ENCODE measurements around the gene NPIPA2. TPM values are rescaled to one million over a fixed set of nuclear protein-coding genes. Genes with fewer than 3 reads are reported as not detected.

NPIPA2 gene
- total RNA-seq, result 1.7 TPM in 1 of 2 replicates, not detected in the other

GRCh38 chr16:14742273-14743128, at the start of gene NPIPA2:
NPIPA2 (plus strand) TSS chr16:14742533; CDS start chr16:14748066, 5,533 bp downstream.

GRCh38 chr16:14694129-14694528, 48.2 kb upstream of the NPIPA2 start, which contains the start of gene PLA2G10:
PLA2G10 (minus strand) TSS chr16:14694308; CDS start chr16:14694229, 79 bp downstream.

GRCh38 chr16:14703156-14704011, 38.9 kb upstream of the NPIPA2 start, which contains the start of gene NPIPA3:
NPIPA3 (plus strand) TSS chr16:14703411; CDS start chr16:14708944, 5,533 bp downstream.

Other genes starting within 250 kb of the NPIPA2 start
- gene PARN, start 112.3 kb upstream of the NPIPA2 start, total RNA-seq, result 27.5 and 28.4 TPM in 2 replicates
- 50.3 and 52.3 TPM in 2 replicates for gene BFAR, start 109.6 kb upstream of the NPIPA2 start, total RNA-seq
- not detected in 2 replicates for gene PLA2G10, start 48.2 kb upstream of the NPIPA2 start, total RNA-seq
- 1.3 and 1.7 TPM in 2 replicates for gene NPIPA3, start 39.1 kb upstream of the NPIPA2 start, total RNA-seq
- 124 and 127 TPM in 2 replicates for gene NOMO1, start 91.2 kb downstream of the NPIPA2 start, total RNA-seq
- gene NPIPA1, start 194.9 kb downstream of the NPIPA2 start, total RNA-seq, result 44.6 and 45.0 TPM in 2 replicates
- gene PDXDC1, start 232.5 kb downstream of the NPIPA2 start, total RNA-seq, result 93.1 and 106 TPM in 2 replicates

All from aortic smooth muscle cell (primary cell).